Hepatic stellate cell (primary cell): ENCODE results near the gene SCART1.
"Not testable (repeated sequence)": the region's sequence is repeated elsewhere in the genome, so short reads cannot be mapped to it uniquely, and the experiment has no call there.

Experiments used
- DNase-seq: peaks from one replicate; pipeline ENCODE4 v3.0.0; 2011; ENCODE audit warnings: low spot score

Gene SCART1

GRCh38 chr10:133432789-133433188 is 21.0 kb upstream of the SCART1 start:
- not testable (repeated sequence) for DNase-seq

DNA sequence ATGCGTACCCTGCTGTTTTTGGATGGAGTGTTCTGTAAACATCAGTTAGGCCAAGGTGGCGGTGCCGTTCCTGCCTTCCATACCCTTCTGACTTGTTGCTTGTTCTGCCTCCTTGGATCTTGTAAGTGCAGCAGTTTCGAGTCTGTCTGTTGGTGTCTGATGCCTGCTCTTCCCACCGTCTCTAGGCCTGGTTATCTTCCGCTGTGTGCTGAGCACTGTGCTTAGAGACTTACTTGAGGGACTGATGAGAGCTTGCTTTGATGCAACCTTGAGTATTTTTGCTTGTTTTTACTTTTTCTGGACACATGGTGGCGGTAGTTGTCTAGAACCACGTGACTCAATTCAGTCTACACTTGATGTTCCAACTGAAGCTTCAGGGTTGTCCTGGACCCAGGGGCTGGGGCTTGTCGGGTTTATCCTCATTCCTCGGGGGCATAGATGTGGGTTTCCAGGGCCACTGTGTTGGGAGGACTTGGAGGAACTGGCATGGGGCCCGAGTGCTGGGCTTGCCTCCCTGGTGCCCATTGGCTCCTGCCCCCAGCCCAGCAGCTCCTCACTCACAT is 15.0 kb upstream of the SCART1 start:
- DNase-seq = no peak

DNA sequence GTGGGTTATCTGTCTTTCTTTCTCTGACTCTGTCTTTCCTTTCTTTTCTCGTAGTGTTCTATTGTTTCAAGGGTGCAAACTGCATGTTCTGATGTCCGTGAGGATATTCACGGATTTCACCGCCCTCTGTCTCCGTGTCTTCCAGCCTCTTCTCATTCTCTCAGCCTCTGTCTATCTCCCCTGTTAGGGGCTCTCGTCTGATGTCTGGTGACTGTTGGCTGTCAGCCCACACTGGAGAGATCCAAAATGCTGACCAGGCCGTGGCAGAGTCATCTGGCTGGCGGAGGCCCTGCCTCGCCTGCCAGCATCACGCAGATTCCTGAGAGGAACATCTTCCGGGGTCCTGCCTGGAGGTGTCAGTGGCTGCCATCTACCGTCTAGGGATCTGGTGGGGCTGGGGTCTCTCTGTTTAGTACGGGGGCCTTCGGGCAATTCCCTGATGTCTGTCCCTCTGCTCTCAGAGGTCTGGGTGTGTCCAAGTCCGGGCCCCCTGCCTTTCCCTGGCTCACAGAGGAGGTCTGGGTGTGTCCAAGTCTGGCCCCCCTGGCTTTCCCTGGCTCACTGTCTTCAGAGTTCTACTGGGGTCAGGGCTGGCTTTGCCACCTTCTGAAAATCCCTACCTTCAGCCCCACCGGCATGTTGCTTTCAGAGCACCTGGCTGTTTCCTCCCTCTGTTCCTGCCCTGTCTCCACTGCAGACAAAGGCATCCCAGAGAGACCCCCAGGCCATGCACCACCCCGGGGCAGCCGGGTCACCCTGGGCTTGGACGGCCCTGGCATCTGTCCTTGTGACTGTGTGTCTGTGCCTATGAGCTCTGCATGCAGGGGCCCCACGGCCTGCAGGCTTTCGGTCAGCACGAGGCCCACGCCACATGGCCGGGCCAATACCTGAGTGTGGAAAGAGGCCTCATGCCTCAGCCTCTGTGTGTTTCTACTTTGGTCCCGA is 14.0 kb upstream of the SCART1 start:
- DNase-seq = no peak

GRCh38 chr10:133440633-133441285 is 13.0 kb upstream of the SCART1 start:
- DNase-seq = no peak

GRCh38 chr10:133441356-133441755 is 12.4 kb upstream of the SCART1 start:
- DNase-seq = not testable (repeated sequence)

- no peak for DNase-seq
Measured at GRCh38 chr10:133441780-133442179, 12.0 kb upstream of the SCART1 start.

- DNase-seq = no peak
Measured at GRCh38 chr10:133442191-133442966, 11.4 kb upstream of the SCART1 start.

- DNase-seq = no peak
Measured at GRCh38 chr10:133442967-133443924, 10.5 kb upstream of the SCART1 start.

GRCh38 chr10:133444342-133445267 is 9.1 kb upstream of the SCART1 start:
- no peak for DNase-seq

DNA sequence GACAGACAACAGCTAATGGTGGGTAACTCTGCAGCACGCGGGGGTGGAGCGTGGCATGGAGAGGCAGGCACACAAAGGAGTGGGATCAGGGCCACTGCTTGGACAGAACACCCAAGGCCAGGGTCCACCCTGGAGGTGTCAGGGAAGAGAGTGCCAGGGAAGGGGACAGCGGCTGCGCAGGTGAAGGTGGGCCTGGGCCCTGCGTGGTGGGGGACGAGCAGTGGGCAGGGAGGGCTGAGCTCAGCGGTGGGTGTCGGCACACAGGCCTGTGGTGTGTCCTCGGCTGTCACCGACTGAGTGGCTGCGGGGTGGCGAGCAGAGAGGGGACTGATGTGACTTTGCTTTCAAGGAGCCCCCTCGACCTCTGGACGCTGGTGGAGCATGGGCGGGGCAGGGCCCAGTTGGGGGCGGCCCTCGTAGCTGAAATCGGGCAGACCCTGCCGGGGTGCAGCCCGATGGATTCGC is 8.4 kb upstream of the SCART1 start:
- no peak for DNase-seq

- DNase-seq = no peak
Measured at GRCh38 chr10:133445751-133446708, 7.7 kb upstream of the SCART1 start.

- DNase-seq = no peak
Measured at GRCh38 chr10:133446979-133447378, 6.8 kb upstream of the SCART1 start.

DNA sequence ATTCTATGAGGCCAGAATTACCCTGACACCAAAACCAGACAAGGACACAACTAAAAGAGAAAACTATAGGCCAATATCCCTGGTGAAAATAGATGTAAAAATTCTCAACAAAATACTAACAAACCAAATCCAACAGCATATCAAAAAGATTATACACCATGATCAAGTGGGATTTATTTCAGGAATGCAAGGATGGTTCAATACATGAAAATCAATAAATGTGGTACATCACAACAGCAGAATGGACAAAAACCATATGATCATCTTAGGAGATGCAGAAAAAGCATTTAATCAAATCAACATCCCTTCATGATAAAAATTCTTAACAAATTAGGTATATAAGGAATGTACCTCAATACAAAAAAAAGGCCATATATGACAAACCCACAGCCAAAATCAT is 5.6 kb upstream of the SCART1 start:
- DNase-seq = no peak

- no peak for DNase-seq
Measured at GRCh38 chr10:133451346-133451745, 2.4 kb upstream of the SCART1 start.

DNA sequence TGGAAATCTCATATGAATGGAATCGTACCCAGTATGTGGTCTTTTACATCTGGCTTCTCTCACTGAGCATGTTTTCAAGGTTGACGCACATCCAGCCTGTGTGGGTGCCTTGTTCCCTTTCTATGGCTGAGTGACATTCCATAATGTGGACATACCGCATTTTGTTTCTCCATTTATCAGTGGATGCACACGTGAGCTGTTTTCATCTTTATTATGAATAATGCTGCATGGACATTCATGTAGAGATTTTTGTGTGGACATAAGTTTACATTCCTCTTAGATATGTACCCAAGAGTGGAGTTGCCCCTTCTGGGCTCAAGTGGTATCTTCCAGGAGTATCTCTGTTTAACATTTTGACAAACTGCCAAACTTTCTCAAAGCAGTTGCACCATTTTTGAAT is 1.3 kb upstream of the SCART1 start:
- DNase-seq = no peak

DNA sequence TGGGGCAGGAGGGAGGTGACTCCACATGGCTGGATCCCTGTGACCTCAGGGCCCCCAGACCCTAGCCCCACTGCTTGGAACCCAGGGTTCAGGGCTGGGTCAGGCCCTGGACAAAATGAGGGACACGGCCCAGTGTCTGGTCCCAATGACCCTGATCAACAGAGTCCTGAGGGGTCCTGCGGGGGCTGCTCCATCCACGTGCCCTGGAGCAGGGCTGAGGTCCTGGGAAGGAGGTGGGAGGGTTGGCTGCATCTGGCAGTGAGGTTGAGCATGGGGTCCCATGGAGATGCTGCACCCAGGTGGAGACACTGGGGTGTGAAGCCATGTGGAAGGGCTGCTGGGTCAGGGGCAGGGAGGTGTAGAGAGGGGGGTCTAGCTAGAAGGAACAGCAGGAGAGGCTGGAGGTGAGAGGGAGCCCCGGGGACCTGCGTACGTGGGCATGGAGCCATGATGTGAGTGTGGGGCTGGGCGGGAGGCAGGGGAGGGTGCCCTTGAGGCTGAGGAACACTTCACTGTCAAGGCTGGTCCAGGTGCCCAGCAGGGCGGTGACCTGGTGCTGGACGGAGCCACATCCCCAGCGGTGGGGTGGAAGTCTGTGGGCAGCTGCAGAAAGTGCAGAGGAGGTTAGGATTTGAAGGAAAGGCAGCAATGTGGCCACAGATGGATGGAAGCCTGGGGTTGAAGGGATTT is 604 bp downstream of the SCART1 start:
- DNase-seq = no peak

DNA sequence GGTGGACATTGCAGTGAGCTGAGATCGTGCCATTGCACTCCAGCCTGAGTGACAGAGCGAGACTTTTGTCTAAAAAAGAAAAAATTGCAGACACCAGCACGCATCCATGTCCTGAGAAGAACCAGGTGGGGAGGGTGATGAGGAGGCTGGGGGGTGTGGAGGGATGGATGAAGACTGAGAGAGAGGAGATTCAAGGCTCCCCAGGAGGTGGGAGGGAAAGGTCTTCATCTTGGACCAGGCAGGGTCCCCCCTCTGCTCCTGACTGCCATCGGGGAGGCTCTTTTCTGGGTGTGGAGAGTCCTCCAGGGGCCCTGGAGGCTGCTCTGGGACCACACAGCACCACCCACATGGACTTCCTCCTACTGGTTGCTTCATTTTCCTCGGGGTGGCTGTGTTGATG is 1.5 kb downstream of the SCART1 start:
- DNase-seq = no peak

GRCh38 chr10:133455611-133456031 is 1.9 kb downstream of the SCART1 start:
- no peak for DNase-seq
